Astrocyte of the hippocampus (primary cell): ENCODE measurements around the gene SS18L1.

Experiments
- DNase-seq: peaks from one replicate; pipeline ENCODE4 v3.0.0; 2011; ENCODE audit warnings: low read depth, low spot score

SS18L1 gene

GRCh38 chr20:62174021-62174804 lies 30.6 kb downstream of the SS18L1 start:
- no peak for DNase-seq

- DNase-seq = no peak
These were observed 31.5 kb downstream of the SS18L1 start for GRCh38 chr20:62174870-62175624.

- DNase-seq = no peak
These were observed 32.1 kb downstream of the SS18L1 start for GRCh38 chr20:62175711-62176110.

GRCh38 chr20:62176866-62177265 lies 33.3 kb downstream of the SS18L1 start:
- no peak for DNase-seq

GRCh38 chr20:62177307-62177706 lies 33.7 kb downstream of the SS18L1 start:
- no peak for DNase-seq

- no peak for DNase-seq
These were observed 35.0 kb downstream of the SS18L1 start for GRCh38 chr20:62178316-62179161.

- DNase-seq = no peak
These were observed 35.6 kb downstream of the SS18L1 start for GRCh38 chr20:62179162-62179504.

GRCh38 chr20:62181808-62182207 lies 38.2 kb downstream of the SS18L1 start:
- no peak for DNase-seq

GRCh38 chr20:62182469-62183425 lies 39.2 kb downstream of the SS18L1 start, which contains the start of gene MTG2:
Gene MTG2, plus strand, starts transcription at chr20:62183028. Its CDS starts 10,393 bp downstream, at chr20:62193421.
- peak; percentile 98 for DNase-seq

- peak; percentile 29 for DNase-seq
These were observed 40.0 kb downstream of the SS18L1 start for GRCh38 chr20:62183426-62184142.

GRCh38 chr20:62186096-62186426 lies 42.5 kb downstream of the SS18L1 start:
- DNase-seq = no peak

- DNase-seq = peak; percentile 27
These were observed 43.6 kb downstream of the SS18L1 start for GRCh38 chr20:62186887-62187866.

- DNase-seq = no peak
These were observed 47.3 kb downstream of the SS18L1 start for GRCh38 chr20:62190639-62191411.

GRCh38 chr20:62191781-62192559 lies 48.4 kb downstream of the SS18L1 start:
- no peak for DNase-seq

GRCh38 chr20:62192635-62193034 lies 49.1 kb downstream of the SS18L1 start:
- DNase-seq = no peak

- DNase-seq = no peak
These were observed 49.8 kb downstream of the SS18L1 start for GRCh38 chr20:62193079-62194025.

- DNase-seq = no peak
These were observed 51.5 kb downstream of the SS18L1 start for GRCh38 chr20:62195075-62195405.
